HG03139 (cell line): ENCODE measurements around the gene RFX1.
"Not testable (repeated sequence)": the region's sequence is repeated elsewhere in the genome, so short reads cannot be mapped to it uniquely, and the experiment has no call there.

Experiments
- ATAC-seq: cut with Tn5 transposase; IDR thresholded peaks from one replicate; pipeline ENCODE4 v1.9.1; 2021; ENCODE audit not compliant: unreplicated experiment

RFX1 gene

DNA sequence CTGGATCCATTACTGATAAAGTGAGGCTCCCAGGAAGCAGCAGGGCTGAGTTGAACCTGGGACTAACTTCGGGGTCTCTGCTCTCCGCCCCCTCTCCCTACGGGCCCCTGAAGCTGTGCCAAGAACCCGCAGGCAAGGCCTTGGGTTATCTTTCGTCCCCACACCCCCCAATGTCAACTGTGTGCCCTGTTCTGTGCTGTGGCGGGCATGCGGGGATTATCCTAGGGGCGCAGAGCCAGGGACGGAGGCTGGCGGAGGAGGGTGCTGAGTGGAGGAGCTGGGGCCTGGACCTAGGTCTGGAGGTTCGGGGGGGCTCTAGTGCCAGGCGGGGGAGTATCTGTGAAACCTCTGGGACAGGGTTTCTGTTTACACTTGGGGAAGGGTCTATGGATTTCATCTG is 26.4 kb downstream of the RFX1 start:
- ATAC-seq: no peak

DNA sequence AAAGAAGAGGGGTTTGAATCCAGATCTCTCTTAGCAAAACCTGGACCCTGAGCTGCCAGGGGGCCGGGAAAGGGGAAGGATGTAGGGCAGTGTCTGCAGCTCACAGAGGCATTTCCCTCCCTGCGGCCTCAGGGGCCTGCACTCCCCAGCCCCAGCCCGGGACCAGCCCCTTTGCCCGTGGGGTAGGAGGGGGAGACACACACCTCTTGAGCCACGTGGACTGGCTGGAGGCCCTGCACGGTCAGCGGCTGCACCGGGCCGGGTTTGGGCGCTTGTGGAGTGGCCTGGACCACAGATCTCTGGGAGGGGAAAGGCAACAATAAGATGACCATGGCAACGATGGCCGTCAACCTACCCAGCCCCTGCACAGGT is 26.9 kb downstream of the RFX1 start:
- ATAC-seq: no peak

DNA sequence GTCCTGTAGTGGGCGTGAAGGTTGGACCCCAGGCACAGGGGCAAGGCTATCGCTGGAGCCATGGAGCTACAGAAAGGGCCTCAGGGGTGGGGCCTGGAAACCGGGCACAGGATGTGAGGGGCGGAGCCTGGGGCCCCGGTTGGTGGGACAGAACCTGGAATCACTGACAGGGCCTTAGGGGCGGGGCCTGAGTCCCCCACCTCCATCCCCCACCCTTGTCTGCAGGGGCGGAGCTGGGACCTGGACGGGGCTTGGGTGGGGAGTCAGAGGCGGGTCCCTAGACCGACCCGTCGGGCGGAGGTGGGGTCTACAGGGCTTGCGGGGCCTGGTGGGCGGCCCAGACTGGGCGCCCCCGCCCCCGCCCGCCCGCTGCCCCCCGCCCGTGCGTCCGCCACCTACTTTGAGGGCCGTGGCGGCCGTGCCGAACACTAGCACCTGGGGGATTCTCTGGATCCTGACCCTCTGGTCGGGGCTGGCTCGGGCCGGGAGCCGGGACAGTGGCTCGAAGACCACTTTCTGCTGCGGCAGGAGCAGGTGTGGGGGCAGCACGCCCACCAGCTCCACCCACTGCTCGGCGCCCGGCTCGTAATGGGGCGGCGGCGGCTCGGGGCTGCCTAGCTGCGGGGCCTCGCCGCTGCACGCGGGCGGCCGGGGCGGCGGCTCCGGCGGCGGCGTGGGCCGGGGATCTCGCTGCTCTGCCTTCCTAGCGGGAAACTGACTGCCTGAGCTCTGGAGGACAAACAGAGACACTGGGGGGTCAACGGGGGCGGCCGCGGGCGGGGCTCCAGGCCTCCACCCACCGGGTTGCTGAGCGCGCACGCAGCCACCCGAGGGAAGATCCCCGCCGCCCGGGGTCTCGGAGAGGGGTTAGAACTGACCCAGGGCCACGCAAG is 27.5 kb downstream of the RFX1 start:
- no peak for ATAC-seq

DNA sequence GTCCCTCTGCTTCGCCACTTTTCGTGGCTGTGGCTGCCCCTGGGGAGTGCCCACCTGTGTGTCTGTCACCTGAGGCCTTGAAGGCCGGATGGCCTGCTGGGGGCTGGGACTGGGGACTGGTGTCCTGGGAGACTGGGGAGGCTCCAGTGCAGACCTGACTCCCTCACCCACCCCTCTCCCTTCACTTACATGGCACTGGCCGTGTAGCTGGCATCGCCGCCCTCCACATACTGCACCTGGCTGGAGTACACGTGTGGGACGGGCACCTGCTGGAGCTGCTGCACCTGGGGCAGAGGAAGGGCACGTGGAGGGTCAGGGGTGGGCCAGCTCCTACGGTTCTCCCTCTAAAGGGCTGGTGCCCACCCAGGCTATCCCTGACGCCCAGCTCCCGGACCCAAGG is 28.3 kb downstream of the RFX1 start:
- ATAC-seq: no peak

DNA sequence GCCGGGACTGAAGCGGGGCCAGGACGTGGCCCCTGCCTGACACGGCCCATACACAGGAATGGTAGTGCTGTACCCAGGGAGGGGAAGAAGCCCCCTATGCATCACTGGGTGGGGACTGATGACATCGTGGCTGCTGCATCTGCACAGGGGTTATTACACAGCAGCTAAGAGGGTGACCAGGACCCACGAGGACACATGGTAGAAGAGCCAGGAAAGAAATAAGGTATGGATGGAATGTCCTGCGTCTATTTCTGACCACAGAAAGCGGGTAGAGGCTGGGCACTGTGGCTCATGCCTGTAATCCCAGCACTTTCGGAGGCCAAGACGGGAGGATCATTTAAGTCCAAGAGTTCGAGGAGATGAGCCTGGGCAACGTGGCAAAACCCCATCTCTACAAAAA is 29.7 kb downstream of the RFX1 start:
- ATAC-seq: no peak

DNA sequence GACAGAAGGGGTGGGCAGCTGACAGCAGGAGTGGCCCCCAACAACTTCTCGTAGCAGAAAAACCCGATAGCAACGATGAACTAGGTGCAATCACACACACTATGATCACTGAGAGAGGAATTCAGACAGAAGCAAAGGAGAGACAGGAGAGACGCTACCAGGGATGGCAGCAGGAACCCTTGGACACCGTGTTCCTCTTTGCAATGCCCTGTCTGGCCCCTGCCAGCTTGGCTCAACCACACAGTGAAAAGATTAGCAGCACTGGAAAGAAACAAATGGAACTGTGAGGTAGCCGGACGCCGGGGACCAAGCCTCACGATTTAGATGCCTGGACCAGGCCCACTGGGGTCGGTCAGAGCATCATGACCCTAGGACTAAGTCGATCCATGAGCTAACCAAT is 30.2 kb downstream of the RFX1 start:
- no peak for ATAC-seq

DNA sequence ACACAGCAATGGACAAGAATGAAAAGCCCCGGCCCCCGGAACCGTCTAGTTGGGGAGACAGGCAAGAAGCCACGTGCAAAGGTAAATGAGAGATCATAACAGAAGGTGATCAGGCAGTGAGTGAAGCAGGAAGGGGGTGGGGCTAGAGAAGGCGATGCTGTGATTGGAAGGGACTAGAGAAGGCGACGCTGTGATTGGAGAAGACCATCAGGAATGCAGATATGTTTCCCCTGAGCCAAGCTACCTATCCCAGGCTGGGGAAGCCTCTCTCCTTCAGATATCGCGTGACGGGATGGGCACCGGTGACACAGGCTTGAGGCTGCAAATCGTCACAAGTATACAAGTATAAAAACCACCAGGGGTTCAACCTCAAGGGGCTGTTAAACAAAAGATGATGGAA is 32.0 kb downstream of the RFX1 start:
- ATAC-seq: no peak

DNA sequence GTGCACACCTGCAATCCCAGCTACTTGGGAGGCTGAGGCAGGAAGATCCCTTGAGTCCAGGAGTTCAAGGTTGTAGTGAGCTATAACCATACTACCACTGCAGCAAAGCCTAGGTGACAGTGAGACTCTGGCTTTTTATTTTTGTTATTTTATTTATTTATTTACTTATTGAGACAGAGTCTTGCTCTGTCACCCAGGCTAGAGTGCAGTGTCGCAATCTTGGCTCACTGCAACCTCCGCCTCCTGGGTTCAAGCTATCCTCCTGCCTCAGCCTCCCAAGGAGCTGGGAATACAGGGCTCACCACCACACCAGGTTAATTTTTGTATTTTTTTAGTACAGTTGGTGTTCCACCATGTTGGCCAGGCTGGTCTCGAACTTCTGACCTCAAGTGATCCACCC is 32.6 kb downstream of the RFX1 start:
- ATAC-seq: not testable (repeated sequence)

DNA sequence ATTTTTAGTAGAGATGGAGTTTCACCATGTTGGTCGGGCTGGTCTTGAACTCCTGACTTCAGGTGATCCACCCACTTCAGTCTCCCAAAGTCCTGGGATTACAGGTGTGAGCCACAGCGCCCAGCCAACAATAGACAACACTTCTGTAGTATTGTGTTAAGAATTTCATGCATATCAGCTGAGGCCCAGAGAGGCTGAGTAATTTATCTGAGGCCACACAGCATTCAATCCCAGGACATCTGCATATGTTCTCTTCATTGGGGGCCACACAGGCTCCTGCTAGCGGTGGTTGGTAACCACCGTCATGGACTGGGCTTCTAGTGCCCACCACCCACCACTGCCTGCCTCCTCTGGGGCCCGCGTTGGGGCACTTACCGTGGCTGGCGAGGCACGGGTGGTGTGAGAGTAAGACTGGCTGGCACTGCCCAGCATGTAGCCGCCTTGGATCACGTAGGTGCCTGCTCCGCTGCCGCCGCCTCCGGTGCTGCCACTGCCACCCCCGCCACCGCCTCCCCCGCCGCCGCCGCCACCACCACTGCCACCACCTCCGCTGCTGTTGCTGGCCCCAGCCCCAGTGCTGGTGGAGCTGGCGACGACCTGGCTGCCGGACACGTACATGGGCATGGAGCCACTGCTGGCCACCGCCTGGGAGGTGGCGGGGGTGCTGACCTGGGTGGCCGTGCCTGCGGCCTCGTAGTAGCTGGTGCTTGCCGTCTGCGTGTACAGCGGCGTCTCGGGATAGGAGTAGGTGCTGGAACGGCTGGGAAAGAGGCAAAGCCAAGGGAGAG is 33.6 kb downstream of the RFX1 start:
- ATAC-seq: no peak

DNA sequence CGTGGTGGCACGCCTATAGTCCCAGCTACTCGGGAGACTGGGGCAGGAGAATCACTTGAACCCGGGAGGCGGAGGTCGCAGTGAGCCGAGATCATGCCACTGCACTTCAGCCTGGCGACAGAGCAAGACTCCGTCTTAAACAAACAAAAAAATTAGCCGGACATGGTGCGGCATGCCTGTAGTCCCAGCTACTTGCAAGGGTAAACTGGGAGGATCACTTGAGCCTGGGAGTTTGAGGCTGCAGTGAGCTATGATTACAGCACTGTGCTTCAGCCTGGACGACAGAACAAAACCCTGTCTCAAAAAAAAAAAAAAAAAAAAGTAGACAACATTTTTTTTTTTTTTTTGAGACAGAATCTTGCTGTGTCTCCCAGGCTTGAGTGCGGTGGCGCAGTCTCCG is 34.3 kb downstream of the RFX1 start:
- ATAC-seq: not testable (repeated sequence)

DNA sequence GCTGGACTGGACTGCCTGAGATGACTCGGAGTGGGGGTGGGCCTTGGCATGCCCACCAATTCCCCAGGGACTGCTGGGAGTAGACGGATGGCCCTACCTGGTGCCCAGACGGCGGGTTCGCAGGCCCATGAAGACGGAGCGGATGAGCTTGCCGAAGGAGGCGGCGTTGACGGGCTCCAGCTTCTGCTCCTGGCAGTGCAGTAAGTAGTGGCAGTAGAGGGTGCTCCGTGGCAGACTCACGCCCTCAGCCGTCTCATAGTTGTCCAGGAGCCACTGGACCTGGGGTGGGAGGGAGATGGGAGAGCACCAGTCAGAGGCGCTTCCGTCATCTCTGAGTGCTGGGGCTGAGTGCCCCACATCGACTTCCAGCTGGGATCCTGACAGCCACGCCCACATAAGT is 36.2 kb downstream of the RFX1 start:
- ATAC-seq: no peak

DNA sequence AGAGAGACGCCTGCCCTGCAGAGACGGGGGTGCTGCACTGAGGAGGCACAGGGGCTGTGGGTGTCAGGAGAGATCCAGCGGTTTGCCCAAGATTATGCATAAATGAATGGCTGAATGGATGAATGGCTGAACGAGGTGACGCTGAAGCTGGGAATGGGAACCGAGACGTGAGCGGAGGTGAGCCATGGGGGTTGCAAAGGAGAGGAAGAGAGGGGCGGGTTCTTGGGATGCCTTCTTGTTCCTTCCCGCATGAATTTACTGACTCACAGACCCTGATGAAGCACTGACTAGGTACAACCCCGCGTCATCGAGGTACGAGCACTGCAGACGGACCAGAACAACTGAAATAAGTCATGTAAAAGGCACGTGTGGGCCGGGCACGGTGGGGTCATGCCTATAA is 37.1 kb downstream of the RFX1 start:
- no peak for ATAC-seq

DNA sequence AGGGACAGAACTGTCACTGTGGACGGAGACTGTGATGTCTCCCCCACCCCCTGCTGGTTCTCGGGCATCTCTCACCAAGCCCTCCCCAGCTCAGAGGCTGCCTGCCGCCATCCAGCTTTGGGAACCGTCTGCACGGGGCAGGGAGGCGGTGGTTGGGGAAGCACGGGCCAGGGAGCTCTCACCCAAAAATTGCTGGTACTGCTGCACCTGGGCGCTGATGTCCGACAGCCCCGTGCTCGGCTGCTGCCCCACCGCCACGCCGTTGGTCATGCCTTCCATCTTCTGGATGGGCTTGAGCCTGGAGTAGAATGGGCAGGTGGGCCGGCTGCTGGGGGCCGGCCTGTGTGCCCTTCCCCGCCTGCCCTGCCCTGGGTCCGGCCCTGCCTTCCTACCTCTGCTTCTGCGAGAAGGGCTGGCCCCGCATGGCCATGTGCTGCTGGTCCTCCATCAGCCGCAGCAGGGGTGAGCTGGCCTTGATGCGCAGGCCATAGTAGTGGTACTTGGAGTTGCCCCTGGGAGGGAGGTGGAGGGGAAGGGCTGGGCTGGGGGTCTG is 37.7 kb downstream of the RFX1 start:
- no peak for ATAC-seq

DNA sequence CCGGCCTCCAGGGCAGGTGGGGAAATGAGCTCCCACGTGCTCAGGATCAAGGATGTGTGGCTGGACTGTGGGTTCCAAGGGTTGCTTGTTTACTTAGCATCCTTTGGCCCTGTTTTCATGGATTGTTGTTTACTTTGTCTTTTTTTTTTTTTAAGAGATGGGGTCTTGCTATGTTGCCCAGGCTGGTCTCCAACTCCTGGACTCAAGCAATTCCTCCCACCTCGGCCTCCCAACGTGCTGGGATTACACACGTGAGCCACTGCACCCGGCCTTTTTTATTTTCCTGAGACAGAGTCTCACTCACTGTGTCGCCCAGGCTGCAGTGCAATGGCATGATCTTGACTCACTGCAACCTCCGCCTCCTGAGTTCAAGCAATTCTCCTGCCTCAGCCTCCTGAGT is 38.9 kb downstream of the RFX1 start:
- not testable (repeated sequence) for ATAC-seq

DNA sequence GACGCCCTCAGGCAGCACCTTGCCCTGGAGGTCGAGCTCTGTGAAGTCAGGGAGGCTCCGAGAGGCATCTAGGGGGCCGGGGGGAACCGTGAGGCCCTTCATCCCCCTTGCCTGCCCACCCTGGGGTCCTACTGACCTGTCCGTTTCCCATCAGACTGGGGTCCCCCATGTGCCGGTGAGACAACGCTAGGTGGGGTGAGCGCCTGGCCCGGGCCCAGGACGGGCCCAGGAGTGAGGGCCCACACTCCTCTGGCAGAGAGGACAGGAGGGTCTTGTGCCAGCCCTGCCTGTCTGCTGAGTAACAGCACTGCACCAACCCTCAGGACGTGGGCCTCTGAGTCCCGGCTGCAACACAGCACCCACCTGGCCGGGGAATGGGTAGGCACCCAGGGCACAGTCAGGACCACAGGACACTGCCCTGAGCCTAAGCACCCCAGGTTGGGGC is 39.4 kb downstream of the RFX1 start:
- ATAC-seq: no peak

DNA sequence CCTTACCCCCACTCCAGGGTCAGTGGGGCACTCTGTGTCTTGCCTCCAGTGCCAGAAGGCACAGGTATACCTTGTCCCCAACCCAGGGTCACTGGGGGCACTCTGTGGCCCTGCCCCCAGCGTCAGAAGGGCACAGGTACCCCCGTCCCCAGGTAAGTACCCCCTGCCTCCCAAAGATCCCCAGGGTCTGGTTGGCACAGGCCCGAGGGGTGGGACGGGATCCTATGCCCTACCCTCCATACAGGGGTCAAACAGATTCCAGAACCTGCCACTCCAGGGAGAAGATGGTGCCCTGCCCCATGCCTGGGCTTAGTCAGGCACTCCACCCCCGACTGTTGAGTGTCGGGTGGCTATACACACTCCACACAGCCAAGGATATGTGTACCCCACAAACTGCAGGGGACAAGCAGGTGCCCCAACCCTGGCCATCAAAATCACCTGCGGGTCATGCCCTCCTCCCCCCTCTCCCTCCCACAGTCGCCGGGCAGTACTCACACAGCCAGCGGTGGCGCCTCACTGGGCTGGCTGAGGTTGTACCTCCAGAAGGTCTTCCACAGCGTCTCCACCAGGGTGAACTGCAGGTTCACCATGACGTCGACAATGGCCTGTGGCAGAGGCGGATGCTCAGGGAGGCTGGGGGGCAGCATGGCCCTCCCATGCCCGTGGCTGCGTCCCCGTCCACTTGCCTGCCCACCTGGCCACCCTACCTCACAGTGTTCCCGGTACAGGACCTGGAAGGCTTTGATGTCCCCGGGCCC is 40.0 kb downstream of the RFX1 start:
- ATAC-seq: no peak

DNA sequence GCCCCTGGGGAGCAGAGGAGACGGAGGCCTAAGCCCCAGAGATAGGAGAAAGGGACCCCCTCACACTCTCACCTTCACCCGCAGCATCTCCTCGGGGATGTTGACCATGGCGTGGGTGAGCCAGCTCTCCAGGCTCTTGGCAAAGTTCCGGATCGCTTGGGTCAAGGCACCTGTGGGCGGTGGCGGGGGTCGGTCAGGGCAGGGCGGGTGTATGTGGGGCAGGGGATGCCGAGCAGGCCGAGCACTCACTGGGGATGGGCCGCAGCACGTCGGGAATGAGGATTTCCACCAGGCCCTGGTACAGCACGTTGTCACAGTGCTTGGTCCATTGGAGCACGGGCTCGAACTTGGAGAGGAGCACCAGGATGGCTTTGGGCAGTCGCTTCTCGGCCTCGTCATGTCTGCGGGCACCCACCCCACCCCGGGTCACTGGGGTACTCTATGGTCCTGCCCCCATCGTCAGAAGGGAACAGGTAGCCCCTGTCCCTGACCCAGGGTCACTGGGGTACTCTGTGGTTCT is 40.7 kb downstream of the RFX1 start:
- no peak for ATAC-seq

DNA sequence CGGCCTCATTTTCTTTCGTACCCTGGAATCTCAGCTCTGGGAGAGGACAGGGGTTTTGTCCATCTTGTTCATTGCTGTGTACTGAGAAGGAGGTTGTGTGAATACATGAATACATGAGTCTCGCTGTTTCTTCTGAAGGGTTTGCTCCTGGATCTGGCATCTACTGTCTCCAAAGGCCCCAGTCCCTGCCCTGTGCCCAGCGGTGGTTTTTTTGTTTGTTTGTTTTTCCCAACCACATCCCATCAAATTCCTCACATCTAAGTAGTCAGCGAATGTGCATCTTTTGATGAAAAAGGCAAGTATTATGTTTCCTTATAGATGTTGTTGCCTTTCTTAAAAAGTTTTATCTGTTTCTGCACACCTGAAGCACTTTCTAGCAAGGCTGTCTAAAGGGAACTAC is 41.3 kb downstream of the RFX1 start:
- ATAC-seq: no peak

DNA sequence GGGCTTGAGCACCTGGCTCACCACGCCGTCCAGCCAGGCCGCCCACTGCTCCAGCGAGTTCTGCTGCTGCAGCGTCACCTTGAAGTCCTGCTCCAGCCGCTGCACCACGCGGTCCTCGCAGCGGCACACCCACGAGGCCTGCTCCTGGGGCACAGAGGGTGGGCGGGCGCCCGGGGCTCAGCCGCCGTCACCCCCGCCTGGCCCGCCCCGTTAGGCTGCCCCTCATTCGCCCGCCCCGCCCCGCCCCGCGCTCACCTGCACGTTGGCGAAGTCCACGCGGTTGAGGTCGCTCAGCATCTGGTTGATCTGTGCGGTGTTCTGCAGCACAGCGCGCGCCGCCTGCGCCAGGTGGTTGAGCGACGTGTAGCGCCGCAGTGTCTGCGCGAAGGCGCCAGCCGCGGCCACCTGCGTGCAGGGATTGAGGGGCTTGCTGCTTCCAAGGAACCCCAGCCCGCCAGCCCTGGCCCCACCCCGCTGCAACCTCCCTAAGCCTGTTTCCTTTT is 42.5 kb downstream of the RFX1 start:
- ATAC-seq: no peak

DNA sequence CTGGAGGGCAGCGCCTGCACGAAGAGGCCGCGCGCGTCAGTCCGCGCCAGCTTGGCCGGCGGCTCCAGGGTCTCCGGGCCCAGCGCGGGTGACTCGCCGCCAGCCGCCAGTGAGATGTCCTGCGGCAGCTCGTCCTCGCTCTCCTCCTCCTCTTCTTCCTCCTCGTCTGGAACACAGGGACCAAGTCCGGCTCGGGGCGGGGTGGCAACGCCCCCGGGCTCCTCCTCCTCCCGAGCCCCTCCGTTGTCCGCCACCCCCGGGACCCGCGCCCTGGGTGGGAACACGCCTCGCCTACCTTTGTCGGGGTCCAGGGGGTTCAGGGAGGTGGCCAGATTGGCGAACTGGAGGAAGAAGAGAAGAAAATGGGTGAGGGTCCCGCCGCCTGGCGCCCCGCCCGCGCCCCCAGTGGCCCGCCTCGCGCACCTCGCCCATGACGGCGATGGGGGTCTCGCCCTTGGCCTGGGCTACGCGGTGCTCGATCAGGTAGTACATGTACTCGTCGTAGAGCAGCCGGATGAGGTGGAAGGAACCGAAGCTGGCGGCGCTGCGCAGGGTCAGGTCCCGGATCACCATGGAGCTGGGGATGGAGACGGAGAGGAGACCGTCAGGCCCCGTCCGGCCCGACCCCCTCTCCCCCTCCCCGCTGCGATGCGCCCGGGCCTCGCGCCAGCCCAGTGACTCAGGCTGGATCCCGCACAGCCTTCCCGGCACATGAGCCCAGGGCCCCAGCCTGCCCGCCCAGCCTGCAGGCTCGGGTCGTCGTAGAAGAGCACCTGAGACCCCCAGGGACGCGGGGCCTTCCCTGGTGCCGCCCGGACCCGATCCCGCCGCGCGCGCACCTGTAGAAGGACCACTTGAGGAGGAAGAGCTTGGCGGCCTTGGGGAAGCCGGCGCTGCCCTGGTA is 43.2 kb downstream of the RFX1 start:
- ATAC-seq: no peak
